HT-29 (cell line): ENCODE data around the gene SPATA9. TPM values are rescaled to one million over a fixed set of nuclear protein-coding genes. Genes with fewer than 3 reads are reported as not detected.
A peak's percentile ranks its signal among the peaks of the same experiment; 100 is the strongest.

ENCODE experiments used
- DNase-seq: peaks from one replicate; pipeline ENCODE4 v3.0.0-alpha.2; 2015; ENCODE audit warnings: low spot score
- total RNA-seq: library from RNA; depleted of rRNA; stranded (reverse); fragments of >200 nt; shearing (Covaris generic); gene quantifications from 2 replicates; pipeline ENCODE4 v1.2.3, GENCODE V29; 2014; rRNA removed

Gene SPATA9
- not detected in 2 replicates for total RNA-seq

DNA sequence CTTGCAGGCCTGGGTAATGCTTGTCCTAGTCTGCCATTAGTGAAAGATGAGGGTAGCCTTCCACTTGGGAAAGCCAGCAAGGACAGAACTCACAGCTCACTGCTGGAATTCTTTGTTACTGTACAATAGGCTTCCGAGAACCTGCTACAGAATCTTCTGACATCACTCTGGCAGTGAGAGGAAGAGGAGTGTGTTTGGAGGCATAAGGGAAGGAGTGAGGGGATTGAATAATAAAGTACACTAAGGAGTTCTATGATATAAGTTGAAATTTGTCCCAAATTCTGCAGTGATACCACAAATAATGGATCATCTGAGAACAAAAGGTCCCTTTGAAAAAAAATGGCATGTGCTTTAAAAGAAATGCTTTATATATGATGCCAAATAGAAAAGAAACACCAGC, at the start of gene SPATA9:
Gene SPATA9 (minus strand): TSS at position 101 of the 400 bp plus-strand sequence. CDS start 137 bp downstream, outside the sequence.
- DNase-seq = no peak

DNA sequence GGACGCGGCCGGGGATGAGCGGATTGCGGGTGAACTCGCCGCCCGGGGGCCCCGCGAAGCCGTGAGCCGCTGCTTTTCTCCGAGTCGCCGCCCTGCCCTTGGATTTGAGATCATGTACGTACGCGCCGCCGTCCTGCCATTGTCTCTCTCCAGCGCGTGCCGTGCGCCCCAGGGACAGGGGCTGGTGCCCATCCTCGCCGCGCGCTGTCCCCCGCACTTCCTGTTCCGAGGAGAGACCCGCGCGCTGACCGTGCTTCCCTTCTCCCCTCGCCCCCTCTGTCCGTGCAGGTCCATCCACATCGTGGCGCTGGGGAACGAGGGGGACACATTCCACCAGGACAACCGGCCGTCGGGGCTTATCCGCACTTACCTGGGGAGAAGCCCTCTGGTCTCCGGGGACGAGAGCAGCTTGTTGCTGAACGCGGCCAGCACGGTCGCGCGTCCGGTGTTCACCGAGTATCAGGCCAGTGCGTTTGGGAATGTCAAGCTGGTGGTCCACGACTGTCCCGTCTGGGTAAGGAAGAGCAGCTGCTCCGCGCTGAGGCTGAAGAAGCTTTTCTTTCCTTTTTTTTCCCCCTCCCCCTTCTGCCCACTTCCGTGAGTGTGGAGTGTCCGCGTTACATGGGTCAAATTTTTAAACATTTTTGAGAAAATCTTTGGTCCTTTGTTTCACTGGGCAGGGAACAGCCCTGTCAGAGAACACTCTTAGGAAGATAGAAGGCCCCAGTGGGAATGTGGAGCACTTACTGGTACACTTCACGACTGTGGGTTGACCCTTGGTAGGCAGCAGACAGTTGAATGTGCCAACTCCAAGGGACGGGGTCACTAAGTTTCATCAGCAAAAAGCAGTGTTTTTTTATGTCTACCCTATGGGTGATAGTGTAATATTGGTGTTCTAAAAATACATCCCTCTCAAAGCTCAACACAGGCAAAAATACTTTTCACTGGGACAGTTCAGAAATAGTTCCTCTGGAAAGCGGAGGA, 49.1 kb upstream of the SPATA9 start:
- peak; percentile 54 for DNase-seq

GRCh38 chr5:95730730-95731570, 48.2 kb upstream of the SPATA9 start, which contains the start of gene RHOBTB3:
Gene RHOBTB3 (plus strand): TSS chr5:95731336. CDS start chr5:95731683, 347 bp downstream.
- DNase-seq = peak; percentile 81

- DNase-seq = no peak
These were observed 47.4 kb upstream of the SPATA9 start for GRCh38 chr5:95730011-95730700.

DNA sequence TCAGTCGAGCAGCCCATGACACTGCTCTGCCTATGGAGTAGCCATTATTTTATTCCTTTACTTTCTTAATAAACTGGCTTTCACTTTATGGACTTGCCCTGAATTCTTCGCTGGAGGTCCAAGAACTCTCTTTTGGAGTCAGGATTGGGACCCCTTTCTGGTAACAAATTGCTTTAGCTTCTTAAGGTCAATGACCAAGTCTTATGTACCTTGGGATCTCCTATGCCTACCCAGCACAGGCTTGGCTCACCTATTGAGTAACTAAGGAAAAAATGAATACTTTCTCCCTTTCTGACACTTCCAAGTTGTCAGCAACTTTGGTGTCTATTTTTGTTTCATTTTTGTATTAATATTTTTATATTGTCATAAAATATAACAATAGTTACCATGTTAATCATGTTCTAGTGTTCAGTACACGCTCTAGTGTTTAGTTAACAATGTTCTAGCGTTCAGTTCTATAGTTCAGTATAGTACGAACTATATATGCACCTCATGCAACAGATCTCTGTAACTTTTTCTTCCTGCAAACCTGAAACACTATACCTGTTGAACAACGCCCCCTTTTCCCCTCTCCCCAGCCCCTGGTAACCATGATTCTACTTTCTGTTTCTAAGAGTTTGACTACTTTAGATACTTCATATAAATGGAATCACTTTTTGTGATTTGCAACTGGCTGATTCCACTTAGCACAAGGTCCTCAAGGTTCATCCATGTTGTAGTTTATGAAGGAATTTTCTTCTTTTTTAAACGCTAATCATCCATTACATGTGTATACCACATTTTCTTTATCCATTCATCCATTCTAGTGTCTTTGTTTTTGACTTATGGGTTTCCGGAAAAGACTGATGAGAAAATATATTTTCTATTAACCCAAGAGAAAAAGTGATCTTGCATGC, 46.6 kb upstream of the SPATA9 start:
- no peak for DNase-seq

- DNase-seq = no peak
These were observed 45.8 kb upstream of the SPATA9 start for GRCh38 chr5:95728494-95729114.

- DNase-seq = peak; percentile 72
These were observed 45.0 kb upstream of the SPATA9 start for GRCh38 chr5:95727764-95728191.

DNA sequence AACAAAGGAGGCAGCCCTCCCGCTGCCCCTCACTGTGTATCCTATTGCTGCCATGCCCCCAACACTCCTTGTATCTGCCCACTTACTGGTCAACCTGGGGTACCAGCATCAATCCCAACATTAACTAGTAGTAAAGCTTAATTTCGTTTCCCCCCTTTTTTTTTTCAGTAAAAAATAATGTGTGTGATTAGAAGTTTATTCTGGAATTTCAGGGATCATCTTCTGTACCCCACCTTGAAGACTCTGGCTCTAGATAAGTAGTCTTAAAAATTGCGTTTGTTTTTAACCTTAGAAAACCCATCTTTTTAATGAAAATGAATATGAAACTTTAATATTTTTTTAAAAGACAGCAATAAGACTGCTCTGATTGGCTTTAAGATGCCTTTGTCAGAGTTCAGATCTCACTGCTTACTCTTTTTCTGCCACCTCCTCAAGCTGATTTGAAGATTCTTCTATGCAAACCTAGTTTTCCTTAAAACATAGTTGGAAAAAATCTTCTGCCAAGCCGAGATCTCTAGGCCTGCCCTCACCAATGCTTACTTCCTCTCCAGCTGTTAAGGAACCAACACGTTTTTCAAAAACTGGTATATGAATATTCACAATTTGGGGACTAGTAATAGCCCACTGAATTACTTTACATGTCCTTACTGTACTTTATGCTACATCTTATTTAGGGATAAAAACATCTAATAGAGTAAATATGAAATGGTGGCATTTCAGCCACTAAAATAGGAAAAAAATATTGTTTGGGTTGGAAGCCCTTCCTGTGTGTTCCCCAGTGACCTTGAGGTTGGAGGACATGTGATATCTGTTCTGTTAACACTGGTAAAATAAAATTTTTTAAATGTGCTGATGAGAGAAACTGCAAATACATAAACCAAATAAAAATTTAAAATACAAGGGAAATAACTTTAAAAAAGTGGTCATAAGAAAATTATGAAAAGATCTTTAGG, 44.3 kb upstream of the SPATA9 start:
- no peak for DNase-seq

DNA sequence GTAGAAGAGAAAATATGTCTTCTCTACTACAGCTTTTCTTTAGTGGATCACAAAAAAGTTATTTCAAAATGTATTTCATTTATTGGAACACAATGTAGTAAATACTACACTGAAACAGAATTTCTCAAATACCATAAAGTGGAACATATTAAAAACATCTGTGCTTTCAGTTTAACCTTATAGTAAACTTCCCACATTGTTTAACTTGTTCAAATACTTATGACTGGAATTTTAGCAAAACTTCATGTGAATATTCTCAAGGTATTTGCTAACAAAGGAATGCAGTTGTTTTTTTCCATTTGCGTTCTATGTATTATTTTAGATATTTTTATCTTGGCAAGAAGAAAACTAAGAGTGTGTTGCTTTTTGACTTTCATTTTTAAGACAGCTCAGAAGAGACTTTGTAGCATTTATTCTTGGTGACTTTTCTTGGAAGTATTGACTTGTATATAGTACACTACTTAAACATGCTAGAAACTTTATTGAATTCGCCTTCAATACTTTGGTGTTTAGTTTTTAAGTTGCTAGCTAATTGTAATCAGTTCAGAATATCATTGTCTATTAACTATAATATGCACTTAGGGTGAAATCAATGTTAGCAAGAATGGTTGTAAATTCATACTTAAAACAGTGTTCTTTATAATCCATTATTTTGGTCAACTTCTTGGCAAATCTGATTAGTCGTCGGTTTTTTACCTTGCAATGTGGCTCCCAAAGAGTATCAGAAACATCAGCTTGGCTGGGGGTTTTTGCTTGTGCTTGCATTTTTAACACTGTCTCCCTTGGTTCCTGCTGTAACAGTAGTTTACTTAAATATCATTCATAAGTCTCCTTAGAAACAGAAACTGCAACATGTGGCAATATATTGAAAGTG, 43.4 kb upstream of the SPATA9 start:
- DNase-seq = no peak

DNA sequence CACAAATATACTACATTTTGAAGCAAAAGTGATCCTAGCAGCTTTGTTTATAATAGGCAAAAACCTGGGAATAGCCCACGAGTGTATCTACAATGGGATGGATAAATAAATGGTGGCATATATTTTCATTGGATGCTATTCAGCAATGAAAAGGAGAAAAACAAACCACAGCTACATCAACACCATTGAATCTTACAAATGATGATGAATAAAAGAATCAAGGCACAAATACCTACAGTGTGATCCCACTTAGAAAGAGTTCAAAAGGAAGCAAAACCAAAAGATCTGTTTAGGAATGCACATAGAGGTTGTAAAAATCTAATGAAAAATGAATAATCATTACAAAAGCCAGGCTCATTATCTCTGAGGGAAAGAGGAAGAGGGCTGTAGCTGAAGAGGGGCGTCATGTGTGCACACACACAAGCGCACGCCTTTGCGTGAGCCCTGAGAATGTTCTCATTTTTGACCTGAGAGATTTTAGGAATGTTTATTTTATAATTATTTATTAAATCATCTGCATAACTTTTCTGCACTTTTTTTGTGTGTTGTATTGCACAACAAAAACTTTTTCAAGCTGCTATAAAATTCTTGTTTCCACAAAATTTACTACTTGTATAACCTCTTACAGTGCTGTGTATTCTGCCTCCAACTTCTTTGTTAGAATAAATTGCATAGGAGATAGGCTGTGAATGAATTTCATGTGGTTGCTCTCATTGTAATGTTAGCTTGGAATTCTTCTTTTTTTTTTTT, 42.5 kb upstream of the SPATA9 start:
- no peak for DNase-seq

- DNase-seq = peak; percentile 31
These were observed 41.0 kb upstream of the SPATA9 start for GRCh38 chr5:95723632-95724369.

GRCh38 chr5:95721582-95722295, 38.9 kb upstream of the SPATA9 start:
- DNase-seq = no peak

- DNase-seq = no peak
These were observed 37.4 kb upstream of the SPATA9 start for GRCh38 chr5:95720094-95720786.

- DNase-seq = no peak
These were observed 35.9 kb upstream of the SPATA9 start for GRCh38 chr5:95718738-95719137.

DNA sequence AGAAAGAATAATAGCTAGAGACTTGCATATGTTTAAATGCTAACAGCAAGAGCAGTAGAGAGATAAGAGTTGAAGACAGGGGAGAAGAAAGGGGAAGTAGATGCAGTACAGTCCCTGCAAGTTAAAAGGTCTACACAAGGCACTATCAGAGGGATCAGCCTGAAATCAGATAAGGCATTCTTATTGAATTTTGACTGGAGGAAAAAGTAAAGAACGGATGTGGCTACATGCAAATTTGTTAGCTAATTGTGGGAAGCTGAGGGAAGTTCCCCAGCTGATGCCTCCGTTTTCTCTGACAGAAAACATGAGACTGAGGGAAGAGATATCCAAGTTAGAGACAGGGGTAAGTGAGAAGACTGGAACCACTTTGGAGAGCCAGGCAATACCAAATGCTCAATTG, 35.4 kb upstream of the SPATA9 start:
- DNase-seq = no peak
